Bronchial epithelial cell (primary cell): Measurements from ENCODE around the gene KRT35. TPM values are rescaled to one million over a fixed set of nuclear protein-coding genes. Genes with fewer than 3 reads are reported as not detected.
A peak's percentile ranks its signal among the peaks of the same experiment; 100 is the strongest.

ENCODE experiments used
- DNase-seq: peaks from one replicate; pipeline ENCODE4 v3.0.0-alpha.2; 2010; ENCODE audit warnings: low read depth
- FAIRE-seq: peaks from 2 replicates; lab custom pipeline; 2011; peaks lifted over from hg19 to GRCh38; lab: Jason Lieb, UNC
- H3K27me3 ChIP-seq: 2 replicates; pipeline ENCODE4 v1.5.1; 2011; ENCODE audit warnings: low read length; ENCODE audit not compliant: control insufficient read depth, insufficient read depth
- H3K36me3 ChIP-seq: 2 replicates; pipeline ENCODE4 v1.5.1; 2011; ENCODE audit warnings: low read length; ENCODE audit not compliant: control insufficient read depth, insufficient read depth
- H3K4me3 ChIP-seq: 2 replicates; pipeline ENCODE4 v1.5.1; 2011; ENCODE audit warnings: mild to moderate bottlenecking, low read depth, low read length, control low read depth
- total RNA-seq: library from RNA; depleted of rRNA; stranded (reverse); fragments of >200 nt; gene quantifications from 2 replicates; pipeline ENCODE4 v1.2.1, GENCODE V29; 2014
- TF ChIP-seq, protein P1 (sequence below): IDR thresholded peaks from 2 replicates; pipeline ENCODE4 v1.5.1; 2011; ENCODE audit warnings: mild to moderate bottlenecking, moderate library complexity, low read length, control low read depth, inconsistent platforms; ENCODE audit not compliant: insufficient read depth, severe bottlenecking

Gene KRT35
- total RNA-seq, 1 donor from 2014 or later: not detected

GRCh38 chr17:41475421-41475820 is 5.5 kb downstream of the KRT35 start:
- no peak for DNase-seq
- Histone ChIP-seq H3K4me3 (no peak overlapping the region), H3K27me3 (peaks cover 1% of the 10 kb centered on the region), H3K36me3 (no peaks in the 10 kb centered on the region)
- TF ChIP-seq, protein P1, sequence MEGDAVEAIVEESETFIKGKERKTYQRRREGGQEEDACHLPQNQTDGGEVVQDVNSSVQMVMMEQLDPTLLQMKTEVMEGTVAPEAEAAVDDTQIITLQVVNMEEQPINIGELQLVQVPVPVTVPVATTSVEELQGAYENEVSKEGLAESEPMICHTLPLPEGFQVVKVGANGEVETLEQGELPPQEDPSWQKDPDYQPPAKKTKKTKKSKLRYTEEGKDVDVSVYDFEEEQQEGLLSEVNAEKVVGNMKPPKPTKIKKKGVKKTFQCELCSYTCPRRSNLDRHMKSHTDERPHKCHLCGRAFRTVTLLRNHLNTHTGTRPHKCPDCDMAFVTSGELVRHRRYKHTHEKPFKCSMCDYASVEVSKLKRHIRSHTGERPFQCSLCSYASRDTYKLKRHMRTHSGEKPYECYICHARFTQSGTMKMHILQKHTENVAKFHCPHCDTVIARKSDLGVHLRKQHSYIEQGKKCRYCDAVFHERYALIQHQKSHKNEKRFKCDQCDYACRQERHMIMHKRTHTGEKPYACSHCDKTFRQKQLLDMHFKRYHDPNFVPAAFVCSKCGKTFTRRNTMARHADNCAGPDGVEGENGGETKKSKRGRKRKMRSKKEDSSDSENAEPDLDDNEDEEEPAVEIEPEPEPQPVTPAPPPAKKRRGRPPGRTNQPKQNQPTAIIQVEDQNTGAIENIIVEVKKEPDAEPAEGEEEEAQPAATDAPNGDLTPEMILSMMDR: no peak
- no peak for FAIRE-seq

- no peaks in the 10 kb centered on the region for H3K36me3 ChIP-seq
- peaks cover 1% of the 10 kb centered on the region for H3K27me3 ChIP-seq
- DNase-seq: no peak
- H3K4me3 ChIP-seq: no peak overlapping the region
- TF ChIP-seq, protein P1: no peak
- FAIRE-seq: no peak
These were observed 6.1 kb downstream of the KRT35 start for GRCh38 chr17:41474863-41475262.

- no peaks in the 10 kb centered on the region for H3K27me3 ChIP-seq
- H3K4me3 ChIP-seq: no peak overlapping the region
- H3K36me3 ChIP-seq: no peaks in the 10 kb centered on the region
- TF ChIP-seq, protein P1: no peak
- FAIRE-seq (no peak), DNase-seq (no peak)
These were observed 12.6 kb downstream of the KRT35 start for GRCh38 chr17:41468346-41468745.

GRCh38 chr17:41467561-41467960 is 13.4 kb downstream of the KRT35 start:
- FAIRE-seq (no peak), DNase-seq (peak; percentile 38)
- TF ChIP-seq, protein P1: no peak
- Histone ChIP-seq H3K4me3 (no peak overlapping the region), H3K36me3 (no peaks in the 10 kb centered on the region), H3K27me3 (no peaks in the 10 kb centered on the region)

DNA sequence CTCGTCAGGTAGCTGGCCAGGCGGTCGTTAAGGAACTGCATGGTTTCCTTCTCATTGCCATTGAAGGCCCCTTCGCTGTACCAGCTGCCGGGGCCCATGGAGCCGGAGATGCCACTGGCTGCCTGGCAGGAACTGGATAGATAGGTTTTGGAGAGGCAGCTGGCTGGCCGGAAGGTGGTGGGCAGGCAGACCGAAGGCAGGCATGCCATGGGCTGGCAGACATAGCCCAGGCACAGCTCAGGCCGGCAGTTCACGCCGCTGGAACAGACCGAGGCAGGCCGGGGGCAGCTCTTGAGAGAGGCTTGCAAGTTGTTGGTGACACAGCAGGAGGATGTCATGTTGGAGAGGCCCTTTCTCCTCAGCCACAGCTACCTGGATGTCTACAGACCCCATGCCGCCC is 14.0 kb downstream of the KRT35 start, which contains the start of gene KRT32:
TSS of gene KRT32 (minus strand) at position 399 of the 400 bp plus-strand sequence. CDS start at position 338, 61 bp downstream.
- TF ChIP-seq, protein P1: no peak
- Histone ChIP-seq H3K27me3 (no peaks in the 10 kb centered on the region), H3K4me3 (no peak within 1 kb of the TSS), H3K36me3 (no peaks in the 10 kb centered on the region)
- no peak for DNase-seq
- no peak for FAIRE-seq

GRCh38 chr17:41464682-41465081 is 16.3 kb downstream of the KRT35 start:
- Histone ChIP-seq H3K27me3 (no peaks in the 10 kb centered on the region), H3K4me3 (no peak overlapping the region), H3K36me3 (no peaks in the 10 kb centered on the region)
- FAIRE-seq (peak; percentile 91), DNase-seq (peak; percentile 99)
- TF ChIP-seq, protein P1: no peak
